GM12878 (cell line): ENCODE results near the gene SPRR2G. TPM values are rescaled to one million over a fixed set of nuclear protein-coding genes. Genes with fewer than 3 reads are reported as not detected.
"Not testable (repeated sequence)": the region's sequence is repeated elsewhere in the genome, so short reads cannot be mapped to it uniquely, and the experiment has no call there.

Experiments
- ATAC-seq: fragments of 200-7000 bp; cut with Tn5 transposase; 3 replicates; pipeline ENCODE4 v1.9.1; 2020; ENCODE audit warnings: mild to moderate bottlenecking, moderate library complexity
- BruUV-seq: library from RNA; stranded (reverse); fragments of 400-500 nt; replicated peaks from 2 replicates; lab custom pipeline; 2021; lab: Mats Ljungman, UMichigan
- CTCF ChIA-PET: fragments of 300-600 bp; sonication (Branson Sonifier 250); formaldehyde crosslinking; extraction: SDS; loops from one replicate; lab custom pipeline; 2021; ENCODE audit warnings: inconsistent platforms; lab: Yijun Ruan, JAX
- POLR2A ChIA-PET: fragments of 350-600 bp; formaldehyde crosslinking; extraction: SDS; loops from one replicate; lab custom pipeline; 2021; ENCODE audit warnings: inconsistent platforms; lab: Charles Lee
- RAD21 ChIA-PET: fragments of 300-600 bp; sonication (Branson Sonifier 250); formaldehyde crosslinking; loops from one replicate; lab custom pipeline; 2023; ENCODE audit warnings: antibody characterized with exemption; ENCODE audit not compliant: unreplicated experiment; lab: Charles Lee
- SMC1A ChIA-PET: fragments of 300-600 bp; sonication (Branson Sonifier 250); formaldehyde crosslinking; loops from one replicate; lab custom pipeline; 2023; ENCODE audit not compliant: unreplicated experiment, uncharacterized antibody; lab: Charles Lee
- DNase-seq: peaks from one replicate; pipeline ENCODE4 v3.0.0-alpha.2; 2011; ENCODE audit warnings: low read depth, low spot score
- FAIRE-seq: peaks from 3 replicates; lab custom pipeline; 2011; peaks lifted over from hg19 to GRCh38; lab: Jason Lieb, UNC
- H2AFZ ChIP-seq: 2 replicates; pipeline ENCODE4 v1.6.0; 2011; ENCODE audit warnings: low read depth, low read length, control low read depth; ENCODE audit not compliant: control insufficient read depth
- H3K27ac ChIP-seq: 2 replicates; pipeline ENCODE4 v1.5.1; 2011; ENCODE audit warnings: control low read depth; ENCODE audit not compliant: control insufficient read depth, insufficient read depth
- H3K27me3 ChIP-seq, 2 experiments: replicated peaks in 1 of 2; 2 replicates each; pipeline versions ENCODE4 v1.6.0 to v1.6.1; 2011; ENCODE audit warnings: low read length in 1 of 2; ENCODE audit not compliant: control insufficient read depth in 2 of 2, insufficient read depth in 2 of 2
- H3K36me3 ChIP-seq, 2 experiments: 2 replicates each; pipeline ENCODE4 v1.5.1; 2011; ENCODE audit warnings: low read length in 1 of 2; ENCODE audit not compliant: control insufficient read depth in 2 of 2, insufficient read depth in 2 of 2
- H3K4me1 ChIP-seq: 2 replicates; pipeline ENCODE4 v1.6.1; 2011; ENCODE audit warnings: mild to moderate bottlenecking, low read length, moderate library complexity, mixed read lengths; ENCODE audit not compliant: control insufficient read depth, insufficient read depth
- H3K4me2 ChIP-seq: 2 replicates; pipeline ENCODE4 v1.6.0; 2011; ENCODE audit warnings: control low read depth; ENCODE audit not compliant: control insufficient read depth, insufficient read depth
- H3K4me3 ChIP-seq: fragments of 200-600 bp; sonication (generic); 2 replicates; pipeline ENCODE4 v1.5.1; 2016
- H3K79me2 ChIP-seq: 2 replicates; pipeline ENCODE4 v1.6.0; 2011; ENCODE audit warnings: low read length; ENCODE audit not compliant: control insufficient read depth, insufficient read depth
- H3K9ac ChIP-seq: 2 replicates; pipeline ENCODE4 v1.8.0; 2011; ENCODE audit warnings: low read length, control low read depth, mixed read lengths; ENCODE audit not compliant: control insufficient read depth, insufficient read depth
- H3K9me3 ChIP-seq: replicated peaks from 3 replicates; pipeline ENCODE4 v1.5.1; 2011; ENCODE audit warnings: mild to moderate bottlenecking, low read length; ENCODE audit not compliant: control insufficient read depth, insufficient read depth
- H4K20me1 ChIP-seq: 2 replicates; pipeline ENCODE4 v1.6.0; 2011; ENCODE audit not compliant: control insufficient read depth, insufficient read depth
- KDM1A ChIP-seq: fragments of 200-600 bp; sonication (generic); IDR thresholded peaks from 2 replicates; pipeline ENCODE4 v1.6.1; 2016; ENCODE audit warnings: borderline replicate concordance
- WGBS: methylation state at CpG from one replicate; pipeline ENCODE4 v1.1.6; 2016; ENCODE audit warnings: low lambda C conversion rate; ENCODE audit not compliant: insufficient replicate concordance, insufficient coverage; ENCODE audit errors: missing lambda C conversion rate; 5-methylcytosine and 5-hydroxymethylcytosine counted together
- in situ Hi-C: fragments of 300-500 bp; cut with MboI; formaldehyde crosslinking; loops from 9 replicates; pipeline ENCODE4 v1.14.3; 2018; ENCODE audit warnings: mixed read lengths
- intact Hi-C: fragments of 100-400 bp; cut with micrococcal nuclease; formaldehyde crosslinking; loops from one replicate; pipeline ENCODE4 v1.14.2; 2022; ENCODE audit not compliant: unreplicated experiment
- polyA plus RNA-seq, 11 experiments: library from polyadenylated mRNA; depleted of rRNA in 4 of 11; unstranded in 6 of 11; stranded (reverse) in 5 of 11; fragments of >200 nt; fragmentation: Nextera tagmentation in 4 of 11; fragmentation: Illumina TruSeq in 1 of 11; extraction: Ambion mirVana in 4 of 11; extraction: Trizol in 1 of 11; gene quantifications; 1 replicate in 1 of 11; 2 replicates in 10 of 11; pipeline versions ENCODE4 v1.2.1 to v1.2.3, GENCODE V29; 2011 to 2016; ENCODE audit warnings: inconsistent platforms in 2 of 11, missing spikeins in 2 of 11, low read depth in 1 of 11
- total RNA-seq, 4 experiments: library from RNA; depleted of rRNA in 3 of 4; stranded (reverse); fragments of >200 nt in 3 of 4; fragmentation: Illumina TruSeq in 1 of 4; extraction: Trizol in 1 of 4; gene quantifications; 2 replicates each; pipeline versions ENCODE4 v1.2.1 to v1.2.3, GENCODE V29; 2013 to 2021
- TF ChIP-seq, protein P1 (sequence below): fragments of 450-650 bp; IDR thresholded peaks from 2 replicates; pipeline ENCODE4 v1.6.1; 2017; ENCODE audit warnings: mild to moderate bottlenecking, moderate library complexity
- TF ChIP-seq, protein P2 (sequence below): IDR thresholded peaks from 2 replicates; pipeline ENCODE4 v1.6.1; 2011; ENCODE audit warnings: low read depth, low read length, improper control_type of control experiment, borderline replicate concordance
- TF ChIP-seq, protein P3 (sequence below), 3 experiments: IDR thresholded peaks in 2 of 3; conservative IDR thresholded peaks in 1 of 3; 2 replicates each; pipeline ENCODE4 v1.5.1; 2011; ENCODE audit warnings: low read depth in 3 of 3, low read length in 3 of 3, mild to moderate bottlenecking in 3 of 3, control low read depth in 2 of 3, moderate library complexity in 2 of 3, inconsistent platforms in 1 of 3, mixed read lengths in 1 of 3; ENCODE audit not compliant: control insufficient read depth in 2 of 3, insufficient read depth in 1 of 3; ENCODE audit errors: extremely low read depth in 1 of 3

SPRR2G gene
- total and polyA plus RNA-seq, 10 of the 15 experiments (the other 5 are each of a cell fraction or from before 2014, with no cell fraction given) = 0.18 TPM; not detected in 9

DNA sequence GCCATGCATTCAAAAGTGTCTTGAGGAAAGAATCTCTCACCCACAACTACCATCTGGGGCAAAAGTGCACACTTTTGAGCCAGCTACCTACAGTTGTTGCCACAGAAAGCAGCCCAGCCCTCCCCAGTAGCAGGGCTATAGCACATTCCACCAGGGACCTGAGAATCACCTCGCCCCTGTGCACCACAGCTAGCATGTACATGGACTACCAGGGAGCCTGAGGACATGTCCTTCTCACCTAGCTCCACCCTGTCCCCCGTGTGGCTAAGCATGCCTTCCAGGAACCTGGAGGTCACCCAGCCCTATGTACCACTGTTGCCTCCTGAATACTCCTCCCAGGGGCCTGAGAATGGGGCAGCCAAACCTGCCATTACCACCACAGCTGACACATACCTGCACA lies 16.9 kb downstream of the SPRR2G start (continued):
- TF ChIP-seq, protein P1, sequence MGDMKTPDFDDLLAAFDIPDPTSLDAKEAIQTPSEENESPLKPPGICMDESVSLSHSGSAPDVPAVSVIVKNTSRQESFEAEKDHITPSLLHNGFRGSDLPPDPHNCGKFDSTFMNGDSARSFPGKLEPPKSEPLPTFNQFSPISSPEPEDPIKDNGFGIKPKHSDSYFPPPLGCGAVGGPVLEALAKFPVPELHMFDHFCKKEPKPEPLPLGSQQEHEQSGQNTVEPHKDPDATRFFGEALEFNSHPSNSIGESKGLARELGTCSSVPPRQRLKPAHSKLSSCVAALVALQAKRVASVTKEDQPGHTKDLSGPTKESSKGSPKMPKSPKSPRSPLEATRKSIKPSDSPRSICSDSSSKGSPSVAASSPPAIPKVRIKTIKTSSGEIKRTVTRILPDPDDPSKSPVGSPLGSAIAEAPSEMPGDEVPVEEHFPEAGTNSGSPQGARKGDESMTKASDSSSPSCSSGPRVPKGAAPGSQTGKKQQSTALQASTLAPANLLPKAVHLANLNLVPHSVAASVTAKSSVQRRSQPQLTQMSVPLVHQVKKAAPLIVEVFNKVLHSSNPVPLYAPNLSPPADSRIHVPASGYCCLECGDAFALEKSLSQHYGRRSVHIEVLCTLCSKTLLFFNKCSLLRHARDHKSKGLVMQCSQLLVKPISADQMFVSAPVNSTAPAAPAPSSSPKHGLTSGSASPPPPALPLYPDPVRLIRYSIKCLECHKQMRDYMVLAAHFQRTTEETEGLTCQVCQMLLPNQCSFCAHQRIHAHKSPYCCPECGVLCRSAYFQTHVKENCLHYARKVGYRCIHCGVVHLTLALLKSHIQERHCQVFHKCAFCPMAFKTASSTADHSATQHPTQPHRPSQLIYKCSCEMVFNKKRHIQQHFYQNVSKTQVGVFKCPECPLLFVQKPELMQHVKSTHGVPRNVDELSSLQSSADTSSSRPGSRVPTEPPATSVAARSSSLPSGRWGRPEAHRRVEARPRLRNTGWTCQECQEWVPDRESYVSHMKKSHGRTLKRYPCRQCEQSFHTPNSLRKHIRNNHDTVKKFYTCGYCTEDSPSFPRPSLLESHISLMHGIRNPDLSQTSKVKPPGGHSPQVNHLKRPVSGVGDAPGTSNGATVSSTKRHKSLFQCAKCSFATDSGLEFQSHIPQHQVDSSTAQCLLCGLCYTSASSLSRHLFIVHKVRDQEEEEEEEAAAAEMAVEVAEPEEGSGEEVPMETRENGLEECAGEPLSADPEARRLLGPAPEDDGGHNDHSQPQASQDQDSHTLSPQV = no peak

DNA sequence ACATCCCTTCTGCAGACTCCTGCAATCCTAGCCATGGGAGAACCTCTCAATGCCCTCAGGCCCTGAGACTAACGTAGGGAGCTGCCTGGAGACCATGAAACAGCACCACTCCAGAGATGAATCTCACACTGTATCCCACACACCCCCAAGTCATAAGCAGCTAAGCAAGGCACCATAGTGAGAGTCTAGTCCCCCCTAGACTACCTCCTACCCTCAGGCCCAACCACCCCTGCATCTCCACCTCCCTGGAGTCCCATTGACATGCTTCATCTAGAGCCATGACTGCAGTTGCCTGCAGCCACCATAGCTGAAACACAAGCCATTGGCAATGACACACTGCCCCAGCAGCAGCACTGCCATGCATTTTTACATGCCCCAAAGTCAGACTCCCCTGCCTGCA lies 17.4 kb downstream of the SPRR2G start:
- Histone ChIP-seq H3K9me3 (no peaks in the 10 kb centered on the region; the same call in 2 of the 3 replicates), H3K4me2 (no peak overlapping the region), H3K79me2 (no peaks in the 10 kb centered on the region), H2AFZ (no peak overlapping the region), H3K4me1 (no peaks in the 10 kb centered on the region), H3K36me3 (no peaks in the 10 kb centered on the region), H3K27ac (no peak overlapping the region), H3K27me3 (no peaks in the 10 kb centered on the region), H3K9ac (no peak overlapping the region), H3K4me3 (no peak overlapping the region), H4K20me1 (no peaks in the 10 kb centered on the region)
- FAIRE-seq (no peak), DNase-seq (no peak), ATAC-seq (no peak)
- RAD21 ChIA-PET = no interaction called here
- CTCF ChIA-PET = interaction anchor here (1.1 to 1.2 kb wide), 2 partner anchors 97 to 219 kb away, joined by 3 read pairs; no protein-coding TSS in a partner anchor
- no TSS peak for BruUV-seq
- in situ Hi-C loops (no loop called here), intact Hi-C loops (no loop called here)
- TF ChIP-seq, protein P2, sequence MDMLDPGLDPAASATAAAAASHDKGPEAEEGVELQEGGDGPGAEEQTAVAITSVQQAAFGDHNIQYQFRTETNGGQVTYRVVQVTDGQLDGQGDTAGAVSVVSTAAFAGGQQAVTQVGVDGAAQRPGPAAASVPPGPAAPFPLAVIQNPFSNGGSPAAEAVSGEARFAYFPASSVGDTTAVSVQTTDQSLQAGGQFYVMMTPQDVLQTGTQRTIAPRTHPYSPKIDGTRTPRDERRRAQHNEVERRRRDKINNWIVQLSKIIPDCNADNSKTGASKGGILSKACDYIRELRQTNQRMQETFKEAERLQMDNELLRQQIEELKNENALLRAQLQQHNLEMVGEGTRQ = no peak
- TF ChIP-seq KDM1A = no peak
- TF ChIP-seq, protein P3, sequence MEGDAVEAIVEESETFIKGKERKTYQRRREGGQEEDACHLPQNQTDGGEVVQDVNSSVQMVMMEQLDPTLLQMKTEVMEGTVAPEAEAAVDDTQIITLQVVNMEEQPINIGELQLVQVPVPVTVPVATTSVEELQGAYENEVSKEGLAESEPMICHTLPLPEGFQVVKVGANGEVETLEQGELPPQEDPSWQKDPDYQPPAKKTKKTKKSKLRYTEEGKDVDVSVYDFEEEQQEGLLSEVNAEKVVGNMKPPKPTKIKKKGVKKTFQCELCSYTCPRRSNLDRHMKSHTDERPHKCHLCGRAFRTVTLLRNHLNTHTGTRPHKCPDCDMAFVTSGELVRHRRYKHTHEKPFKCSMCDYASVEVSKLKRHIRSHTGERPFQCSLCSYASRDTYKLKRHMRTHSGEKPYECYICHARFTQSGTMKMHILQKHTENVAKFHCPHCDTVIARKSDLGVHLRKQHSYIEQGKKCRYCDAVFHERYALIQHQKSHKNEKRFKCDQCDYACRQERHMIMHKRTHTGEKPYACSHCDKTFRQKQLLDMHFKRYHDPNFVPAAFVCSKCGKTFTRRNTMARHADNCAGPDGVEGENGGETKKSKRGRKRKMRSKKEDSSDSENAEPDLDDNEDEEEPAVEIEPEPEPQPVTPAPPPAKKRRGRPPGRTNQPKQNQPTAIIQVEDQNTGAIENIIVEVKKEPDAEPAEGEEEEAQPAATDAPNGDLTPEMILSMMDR (IDR thresholded peaks at IDR 0.05 in 2 of 3, conservative IDR thresholded peaks at IDR 0.05 in 1 of 3; ENCODE audit: control insufficient read depth in 2 of 3, extremely low read depth in 1 of 3, insufficient read depth in 1 of 3, low read depth in 3 of 3, low read length in 3 of 3) = no peak
- 0% methylated on average over 1 of the region's 1 CpG for WGBS
- POLR2A ChIA-PET = no interaction called here
- SMC1A ChIA-PET = no interaction called here

DNA sequence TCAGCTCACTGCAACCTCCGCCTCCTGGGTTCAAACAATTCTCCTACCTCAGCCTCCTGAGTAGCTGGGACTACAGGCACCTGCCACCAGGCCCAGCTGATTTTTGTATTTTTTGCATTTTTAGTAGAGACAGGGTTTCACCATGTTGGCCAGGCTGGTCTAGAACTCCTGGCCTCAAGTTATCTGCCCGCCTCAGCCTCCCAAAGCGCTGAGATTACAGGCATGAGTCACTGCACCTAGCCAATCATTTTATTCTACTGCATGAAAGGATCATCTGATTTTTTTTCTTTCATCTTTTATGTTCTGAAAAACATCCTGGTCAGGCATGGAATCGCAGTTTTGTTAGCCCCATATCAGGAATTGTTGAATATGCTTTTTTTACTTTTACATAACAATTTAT lies 22.0 kb downstream of the SPRR2G start:
- in situ Hi-C loops, H3K4me3 ChIP-seq, FAIRE-seq, H4K20me1 ChIP-seq, H3K9me3 ChIP-seq, H3K36me3 ChIP-seq, SMC1A ChIA-PET, H3K27me3 ChIP-seq, H3K9ac ChIP-seq, H2AFZ ChIP-seq, H3K4me1 ChIP-seq, CTCF ChIA-PET, RAD21 ChIA-PET, H3K79me2 ChIP-seq, BruUV-seq, intact Hi-C loops, ATAC-seq, H3K27ac ChIP-seq, DNase-seq, H3K4me2 ChIP-seq: not testable (repeated sequence)
- POLR2A ChIA-PET = interaction anchor here (1.8 kb wide), 1 partner anchor 14 kb away, joined by 3 read pairs; no protein-coding TSS in a partner anchor
- 49% methylated on average over 4 of the region's 4 CpGs for WGBS
